Keratinocyte (primary cell): ENCODE results near the gene APBB2. TPM values are rescaled to one million over a fixed set of nuclear protein-coding genes. Genes with fewer than 3 reads are reported as not detected.

ENCODE experiments used
- DNase-seq: peaks from one replicate; pipeline ENCODE4 v3.0.0-alpha.2; 2011; ENCODE audit warnings: low read depth, missing footprints, low spot score
- FAIRE-seq: peaks from 2 replicates; lab custom pipeline; 2011; peaks lifted over from hg19 to GRCh38; lab: Jason Lieb, UNC
- H2AFZ ChIP-seq: 2 replicates; pipeline ENCODE4 v1.6.0; 2012; ENCODE audit warnings: low read length, control low read depth, inconsistent platforms; ENCODE audit not compliant: control insufficient read depth
- H3K27ac ChIP-seq: 2 replicates; pipeline ENCODE4 v1.5.1; 2011; ENCODE audit warnings: low read length; ENCODE audit not compliant: control insufficient read depth, insufficient read depth
- H3K27me3 ChIP-seq: 3 replicates; pipeline ENCODE4 v1.6.0; 2011; ENCODE audit warnings: low read length; ENCODE audit not compliant: control insufficient read depth, insufficient read depth; ENCODE audit errors: extremely low read depth
- H3K36me3 ChIP-seq, 2 experiments: 2 replicates in 1 of 2; 3 replicates in 1 of 2; pipeline ENCODE4 v1.5.1; 2011; ENCODE audit warnings: low read length in 2 of 2, mild to moderate bottlenecking in 1 of 2; ENCODE audit not compliant: control insufficient read depth in 2 of 2, insufficient read depth in 2 of 2; ENCODE audit errors: extremely low read depth in 1 of 2
- H3K4me1 ChIP-seq: 3 replicates; pipeline ENCODE4 v1.5.1; 2011; ENCODE audit warnings: low read length; ENCODE audit not compliant: control insufficient read depth, insufficient read depth; ENCODE audit errors: extremely low read depth
- H3K4me2 ChIP-seq: 3 replicates; pipeline ENCODE4 v1.6.0; 2011; ENCODE audit warnings: low read depth, low read length; ENCODE audit not compliant: control insufficient read depth, insufficient read depth; ENCODE audit errors: extremely low read depth
- H3K4me3 ChIP-seq, 3 experiments: fragments of 200-600 bp in 1 of 3; sonication (generic) in 1 of 3; 2 replicates in 2 of 3; 3 replicates in 1 of 3; pipeline ENCODE4 v1.5.1; 2011 to 2016; ENCODE audit warnings: low read length in 3 of 3, mild to moderate bottlenecking in 3 of 3, control low read depth in 2 of 3, inconsistent platforms in 1 of 3, low read depth in 1 of 3, mixed read lengths in 1 of 3, mixed run types in 1 of 3, moderate library complexity in 1 of 3; ENCODE audit not compliant: control insufficient read depth in 2 of 3, insufficient read depth in 2 of 3; ENCODE audit errors: extremely low read depth in 1 of 3
- H3K79me2 ChIP-seq: 2 replicates; pipeline ENCODE4 v1.6.0; 2012; ENCODE audit warnings: low read length; ENCODE audit not compliant: control insufficient read depth, insufficient read depth
- H3K9ac ChIP-seq: 3 replicates; pipeline ENCODE4 v1.6.0; 2011; ENCODE audit warnings: low read length; ENCODE audit not compliant: control insufficient read depth, insufficient read depth; ENCODE audit errors: extremely low read depth
- H3K9me1 ChIP-seq: 3 replicates; pipeline ENCODE4 v1.6.0; 2011; ENCODE audit warnings: low read length; ENCODE audit not compliant: control insufficient read depth, insufficient read depth; ENCODE audit errors: extremely low read depth
- H3K9me3 ChIP-seq: 2 replicates; pipeline ENCODE4 v1.5.1; 2012; ENCODE audit warnings: low read depth, low read length; ENCODE audit not compliant: control insufficient read depth
- H4K20me1 ChIP-seq: 3 replicates; pipeline ENCODE4 v1.6.0; 2011; ENCODE audit warnings: low read length; ENCODE audit not compliant: control insufficient read depth, insufficient read depth; ENCODE audit errors: extremely low read depth
- CTCF ChIP-seq, 3 experiments: IDR thresholded peaks in 1 of 3; conservative IDR thresholded peaks in 1 of 3; optimal IDR thresholded peaks in 1 of 3; 2 replicates in 2 of 3; 3 replicates in 1 of 3; pipeline versions ENCODE3 to v1.5.1; 2011; ENCODE audit warnings: low read length in 3 of 3, mild to moderate bottlenecking in 3 of 3, moderate library complexity in 2 of 3, control low read depth in 1 of 3, inconsistent platforms in 1 of 3; ENCODE audit not compliant: insufficient read depth in 2 of 3; ENCODE audit errors: extremely low read depth in 1 of 3
- EZH2 ChIP-seq: IDR thresholded peaks from one replicate; pipeline ENCODE4 v1.6.1; 2012; ENCODE audit warnings: inconsistent platforms, mild to moderate bottlenecking, low read length, moderate library complexity
- dilution Hi-C: fragments of 300-500 bp; cut with MboI; formaldehyde crosslinking; loops from one replicate; pipeline ENCODE4 v1.7.0; 2020; ENCODE audit warnings: low sequenced_read_pairs; ENCODE audit not compliant: extremely low pct_ligation_motif_present
- polyA plus RNA-seq, 5 experiments: library from polyadenylated mRNA; depleted of rRNA in 3 of 5; stranded (reverse) in 3 of 5; stranded (forward) in 1 of 5; unstranded in 1 of 5; fragments of >200 nt; gene quantifications; 1 replicate in 1 of 5; 2 replicates in 3 of 5; 3 replicates in 1 of 5; pipeline versions ENCODE4 v1.2.1 to v1.2.3, GENCODE V29; 2011 to 2012; ENCODE audit warnings: missing spikeins in 2 of 5, low read depth in 1 of 5, low replicate concordance in 1 of 5

The APBB2 gene
- polyA plus RNA-seq, 1 donor (not counting 4 experiments of a cell fraction or from before 2014, with no cell fraction given), result 57.3 TPM

- TF ChIP-seq EZH2 (no peak), CTCF (optimal IDR thresholded peaks at IDR 0.05 in 1 of 3, IDR thresholded peaks at IDR 0.05 in 1 of 3, conservative IDR thresholded peaks at IDR 0.05 in 1 of 3; ENCODE audit: extremely low read depth in 1 of 3, insufficient read depth in 2 of 3, low read length in 3 of 3) (no peak)
- no peak for DNase-seq
- H3K27ac ChIP-seq, result no peak overlapping the region
- H3K36me3 ChIP-seq, result peaks cover 10 to 12% of the 10 kb centered on the region in 2 experiments
- no peak overlapping the region for H3K4me3 ChIP-seq
- H3K9me1 ChIP-seq, result no peaks in the 10 kb centered on the region
- no peak overlapping the region for H3K9ac ChIP-seq
- no peaks in the 10 kb centered on the region for H3K9me3 ChIP-seq
- H3K27me3 ChIP-seq, result no peaks in the 10 kb centered on the region
- H3K4me1 ChIP-seq, result no peaks in the 10 kb centered on the region
- H3K4me2 ChIP-seq, result no peak overlapping the region
- H4K20me1 ChIP-seq, result no peaks in the 10 kb centered on the region
- no peak for FAIRE-seq
- dilution Hi-C loops, result no loop called here
- no peak overlapping the region for H2AFZ ChIP-seq
- H3K79me2 ChIP-seq, result no peaks in the 10 kb centered on the region
Measured at GRCh38 chr4:40874331-40874730, 340.0 kb downstream of the APBB2 start.

- Histone ChIP-seq H3K4me1 (no peaks in the 10 kb centered on the region), H3K27me3 (no peaks in the 10 kb centered on the region), H3K9me1 (no peaks in the 10 kb centered on the region), H3K36me3 (peaks cover 0 to 5% of the 10 kb centered on the region in 2 experiments), H4K20me1 (no peaks in the 10 kb centered on the region), H2AFZ (no peak overlapping the region), H3K79me2 (no peaks in the 10 kb centered on the region), H3K4me3 (no peak overlapping the region), H3K9me3 (no peaks in the 10 kb centered on the region), H3K27ac (no peak overlapping the region), H3K9ac (no peak overlapping the region), H3K4me2 (no peak overlapping the region)
- dilution Hi-C loops, result no loop called here
- TF ChIP-seq CTCF (optimal IDR thresholded peaks at IDR 0.05 in 1 of 3, IDR thresholded peaks at IDR 0.05 in 1 of 3, conservative IDR thresholded peaks at IDR 0.05 in 1 of 3; ENCODE audit: extremely low read depth in 1 of 3, insufficient read depth in 2 of 3, low read length in 3 of 3), result no peak
- TF ChIP-seq EZH2, result no peak
- DNase-seq (no peak), FAIRE-seq (no peak)
Measured at GRCh38 chr4:40871695-40872250, 342.6 kb downstream of the APBB2 start.
